DMS 273 treated with DMSO at 0.1 percent for 48 hours (cell line): ENCODE results near the gene DLGAP1.

Source experiments
- DNase-seq: peaks from one replicate; lab custom pipeline; 2025; lab: John Stamatoyannopoulos, UW

Gene DLGAP1

DNA sequence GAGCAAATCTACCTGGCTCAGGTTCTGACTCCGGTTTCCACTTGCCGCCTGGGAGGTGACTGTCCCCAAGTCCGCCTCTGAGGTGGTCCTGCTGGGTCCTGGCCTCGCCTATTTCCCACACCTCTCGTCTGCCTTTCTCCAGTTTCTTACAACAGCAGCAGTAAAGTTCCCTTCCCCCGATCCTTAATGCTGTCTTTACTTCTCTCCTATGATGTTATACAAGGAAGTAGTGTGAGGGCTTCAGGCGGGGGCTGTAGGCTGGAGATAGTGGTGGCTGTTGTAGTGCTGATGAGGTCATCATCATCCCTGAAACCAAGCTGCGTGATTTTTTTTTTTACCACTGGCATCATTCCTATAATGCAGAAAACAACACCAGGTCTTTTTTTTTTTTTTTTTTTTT, 986.3 kb downstream of the DLGAP1 start:
- no peak for DNase-seq

DNA sequence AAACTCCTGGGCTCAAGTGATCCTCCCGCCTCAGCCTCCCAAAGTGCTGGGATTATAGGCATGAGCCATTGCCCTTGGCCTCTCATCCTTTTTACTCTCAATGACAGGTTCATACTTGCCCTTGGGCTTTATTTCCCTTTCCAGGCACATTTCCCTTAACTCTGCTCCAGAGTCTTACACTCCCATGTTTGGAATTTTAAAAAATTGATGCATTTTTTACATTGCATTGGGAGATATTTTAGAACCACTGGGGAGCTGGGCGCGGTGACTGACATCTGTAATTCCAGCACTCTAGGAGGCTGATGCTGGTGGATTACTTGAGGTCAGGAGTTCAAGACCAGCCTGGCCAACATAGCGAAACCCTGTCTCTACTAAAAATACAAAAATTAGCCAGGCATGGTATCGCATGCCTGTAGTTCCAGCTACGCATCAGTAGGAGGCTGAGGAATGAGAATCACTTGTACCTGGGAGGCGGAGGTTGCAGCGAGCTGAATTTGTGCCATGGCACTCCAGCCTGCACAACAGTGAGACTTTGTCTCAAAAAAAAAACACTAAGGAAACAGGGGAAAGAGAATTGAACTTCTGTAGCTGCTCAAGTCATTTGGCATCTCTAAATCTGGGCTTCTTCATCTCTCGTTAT, 986.9 kb downstream of the DLGAP1 start:
- DNase-seq = no peak

DNA sequence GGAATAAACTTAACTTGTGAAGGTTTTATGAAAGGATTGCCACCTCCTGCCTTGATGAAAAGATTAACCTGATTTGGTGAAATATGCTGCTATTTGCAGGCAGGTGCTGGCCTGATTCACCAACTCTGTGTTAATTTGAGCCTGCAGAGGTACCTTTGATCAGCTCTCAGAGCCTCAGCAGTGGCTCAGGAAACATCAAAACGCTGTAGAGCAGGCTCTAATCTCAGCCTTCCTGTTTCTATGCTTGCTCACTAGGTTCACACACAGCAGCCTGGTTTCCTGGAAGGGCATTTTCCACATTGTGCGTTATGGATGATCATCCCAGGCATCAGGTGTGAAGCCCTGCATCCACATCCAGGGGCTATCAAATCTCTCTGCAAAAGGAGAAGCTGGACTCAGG, 988.2 kb downstream of the DLGAP1 start:
- DNase-seq = no peak

DNA sequence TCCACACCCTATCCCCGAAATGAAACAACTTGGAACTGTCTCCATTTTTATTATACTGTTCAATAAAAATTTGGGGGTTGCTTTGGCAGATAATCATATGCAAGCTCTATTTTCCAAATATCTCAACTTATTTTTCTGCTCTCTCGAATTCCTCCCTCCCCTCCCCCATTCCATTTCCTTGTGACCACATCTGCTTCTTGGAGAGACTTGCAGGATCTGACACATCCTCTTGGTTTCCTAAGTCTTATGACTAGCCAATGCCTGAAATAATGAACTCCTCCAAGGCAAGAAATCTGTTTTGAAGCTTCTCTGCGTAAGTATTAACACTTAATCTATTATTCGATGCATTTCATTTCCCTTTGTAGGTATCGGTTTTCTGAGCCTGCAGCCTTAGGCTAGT, 989.1 kb downstream of the DLGAP1 start:
- no peak for DNase-seq

DNA sequence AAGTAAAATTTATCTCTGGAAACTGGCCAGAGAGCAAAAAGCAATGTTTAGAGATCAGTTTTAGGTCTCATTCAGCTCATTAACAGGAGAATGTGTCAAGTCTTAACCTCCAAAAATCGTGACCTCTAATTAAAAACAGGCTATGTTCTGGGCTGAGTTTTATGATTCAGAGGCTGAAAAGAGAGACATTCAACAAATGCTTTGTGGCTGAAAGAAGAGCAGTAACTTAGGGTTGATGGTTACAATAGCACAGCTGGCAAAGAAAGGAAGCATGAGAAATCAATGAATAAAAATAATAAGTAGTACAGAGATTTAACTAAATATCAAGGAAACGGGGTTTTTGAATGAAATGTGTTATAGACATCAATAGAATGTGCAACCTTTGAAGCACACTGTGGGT, 992.1 kb downstream of the DLGAP1 start:
- DNase-seq = no peak

DNA sequence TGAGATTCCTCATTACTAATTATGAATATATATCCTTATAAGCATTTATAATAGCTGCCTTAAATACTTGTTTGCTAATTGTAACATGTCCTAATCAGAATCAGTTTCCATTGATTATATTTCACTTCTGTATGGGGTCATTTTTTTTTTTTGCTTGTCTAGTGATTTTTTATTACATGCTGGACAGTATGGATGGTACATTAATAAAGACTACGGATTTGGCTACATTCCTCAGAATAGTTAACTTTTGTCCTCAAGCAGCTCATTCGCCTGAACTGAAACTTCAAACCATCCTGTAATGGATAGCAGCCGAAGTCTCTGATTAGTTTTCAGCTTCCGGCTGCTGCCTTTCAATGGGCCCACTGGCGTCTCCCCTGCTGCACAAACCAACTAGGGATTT, 993.4 kb downstream of the DLGAP1 start:
- DNase-seq = no peak

DNA sequence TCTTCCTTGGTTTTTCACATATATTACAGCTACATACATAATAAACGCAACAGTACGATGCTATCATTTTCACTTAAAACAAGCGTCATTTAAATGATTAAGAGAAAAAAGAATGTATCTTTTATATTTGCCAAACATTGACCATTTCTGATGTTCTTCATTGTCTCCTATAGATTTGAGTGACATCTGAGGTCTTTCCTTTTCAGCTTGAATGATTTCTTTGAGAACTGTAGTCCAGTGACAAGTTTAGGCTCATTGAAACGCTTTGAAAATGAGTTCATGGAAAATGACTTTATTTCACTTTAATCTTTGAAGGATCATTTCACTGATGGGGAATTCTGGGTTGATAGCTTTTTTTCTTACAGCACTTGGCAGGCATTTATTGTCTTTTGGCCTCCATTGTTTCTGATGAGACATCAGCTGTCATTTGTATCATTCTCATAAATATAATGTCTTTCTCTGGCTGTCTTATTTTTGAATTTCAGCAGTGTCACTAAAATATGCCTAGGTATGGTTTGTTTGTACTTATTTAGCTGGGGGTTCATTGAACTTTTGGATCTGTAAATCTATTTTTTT, 994.2 kb downstream of the DLGAP1 start:
- no peak for DNase-seq

DNA sequence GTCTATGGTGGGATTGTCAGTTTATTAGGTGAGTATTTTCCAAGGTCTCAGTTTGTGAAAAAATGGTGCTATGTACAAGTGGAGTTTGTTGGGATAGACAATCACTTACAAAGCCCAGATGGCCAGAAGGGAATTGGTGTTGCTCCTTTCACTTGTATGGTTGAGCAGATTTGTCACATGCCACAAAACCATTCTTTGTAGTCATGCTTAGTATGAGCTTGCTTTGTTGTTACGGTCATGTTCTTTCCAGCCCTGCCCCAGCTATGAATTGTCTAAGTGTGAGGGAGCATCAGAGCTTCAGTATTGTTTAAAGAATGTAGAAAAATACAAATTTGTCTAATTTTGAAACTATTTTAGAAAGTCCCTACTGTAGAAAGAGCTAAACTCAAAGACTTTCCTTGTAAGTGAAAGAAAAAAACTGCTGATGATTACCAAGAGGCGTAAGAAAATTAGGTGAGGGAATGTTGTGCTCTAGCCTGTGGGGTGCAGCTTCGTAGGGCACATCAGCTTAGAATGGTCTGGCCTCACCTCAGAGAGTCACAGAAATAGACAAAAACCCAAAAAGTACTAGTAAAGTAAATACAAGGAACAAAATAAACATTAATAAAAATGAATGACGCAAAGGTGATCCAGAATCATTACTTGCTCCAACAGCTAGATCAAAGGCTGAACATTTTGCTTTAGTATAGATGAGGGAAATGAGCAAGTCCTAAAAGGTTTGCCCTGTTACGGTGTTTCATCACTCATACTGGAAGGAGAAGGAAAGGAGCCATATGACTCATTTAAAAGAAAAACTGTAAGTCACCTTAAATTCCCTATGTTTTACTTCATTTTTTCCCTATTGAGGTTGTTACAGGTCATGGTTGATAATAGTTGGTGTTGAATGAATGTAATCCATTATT, 995.9 kb downstream of the DLGAP1 start:
- no peak for DNase-seq

DNA sequence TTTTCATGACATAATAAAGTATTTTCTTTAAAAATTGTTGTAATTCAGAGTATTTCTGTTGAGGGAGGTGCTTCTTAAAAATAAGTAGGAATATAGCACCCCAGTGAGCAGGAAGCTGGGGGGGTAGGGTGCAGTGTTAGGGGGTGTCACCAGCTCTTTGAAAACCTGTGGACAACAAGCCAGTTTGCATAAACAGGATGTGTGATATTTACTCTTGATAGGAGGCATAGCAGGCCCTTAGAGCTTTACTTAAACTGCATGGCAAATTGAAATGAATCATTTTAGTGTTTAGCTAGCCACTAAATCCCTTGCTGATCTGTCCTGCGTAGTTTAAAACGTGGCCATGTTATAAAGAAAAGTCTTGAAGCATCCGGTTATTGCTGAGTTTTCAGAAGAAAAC, 996.7 kb downstream of the DLGAP1 start:
- DNase-seq = no peak

DNA sequence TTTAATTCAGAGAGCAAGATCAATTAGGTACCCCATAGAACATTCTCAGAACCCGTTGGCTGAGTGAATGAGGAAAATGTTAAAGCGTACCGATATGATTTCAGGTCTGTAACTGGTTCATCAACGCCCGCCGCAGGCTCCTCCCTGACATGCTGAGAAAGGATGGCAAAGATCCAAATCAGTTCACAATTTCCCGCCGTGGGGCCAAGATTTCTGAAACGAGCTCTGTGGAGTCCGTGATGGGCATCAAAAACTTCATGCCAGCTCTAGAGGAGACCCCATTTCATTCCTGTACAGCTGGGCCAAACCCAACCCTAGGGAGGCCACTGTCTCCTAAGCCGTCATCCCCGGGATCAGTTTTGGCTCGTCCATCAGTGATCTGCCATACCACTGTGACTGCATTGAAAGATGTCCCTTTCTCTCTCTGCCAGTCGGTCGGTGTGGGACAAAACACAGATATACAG, 997.8 kb downstream of the DLGAP1 start:
- no peak for DNase-seq

DNA sequence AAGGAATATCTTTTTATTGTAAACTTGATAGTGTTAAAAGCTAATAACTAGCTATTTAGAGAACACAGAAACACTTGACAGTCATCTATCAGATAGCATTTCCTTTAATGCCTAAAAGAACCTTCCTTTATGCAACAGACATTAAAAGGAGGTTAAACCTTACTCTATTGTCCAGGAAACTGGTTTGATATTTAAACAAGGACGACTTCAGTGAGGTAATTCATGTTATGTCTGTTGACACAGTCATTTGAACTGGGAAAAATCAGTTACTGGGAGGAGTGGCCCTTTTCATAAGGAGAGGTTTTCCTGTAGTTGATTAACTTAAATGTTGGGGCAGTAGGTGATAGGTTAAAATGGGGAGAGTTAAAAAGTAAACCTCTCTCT, 998.4 kb downstream of the DLGAP1 start:
- no peak for DNase-seq

DNA sequence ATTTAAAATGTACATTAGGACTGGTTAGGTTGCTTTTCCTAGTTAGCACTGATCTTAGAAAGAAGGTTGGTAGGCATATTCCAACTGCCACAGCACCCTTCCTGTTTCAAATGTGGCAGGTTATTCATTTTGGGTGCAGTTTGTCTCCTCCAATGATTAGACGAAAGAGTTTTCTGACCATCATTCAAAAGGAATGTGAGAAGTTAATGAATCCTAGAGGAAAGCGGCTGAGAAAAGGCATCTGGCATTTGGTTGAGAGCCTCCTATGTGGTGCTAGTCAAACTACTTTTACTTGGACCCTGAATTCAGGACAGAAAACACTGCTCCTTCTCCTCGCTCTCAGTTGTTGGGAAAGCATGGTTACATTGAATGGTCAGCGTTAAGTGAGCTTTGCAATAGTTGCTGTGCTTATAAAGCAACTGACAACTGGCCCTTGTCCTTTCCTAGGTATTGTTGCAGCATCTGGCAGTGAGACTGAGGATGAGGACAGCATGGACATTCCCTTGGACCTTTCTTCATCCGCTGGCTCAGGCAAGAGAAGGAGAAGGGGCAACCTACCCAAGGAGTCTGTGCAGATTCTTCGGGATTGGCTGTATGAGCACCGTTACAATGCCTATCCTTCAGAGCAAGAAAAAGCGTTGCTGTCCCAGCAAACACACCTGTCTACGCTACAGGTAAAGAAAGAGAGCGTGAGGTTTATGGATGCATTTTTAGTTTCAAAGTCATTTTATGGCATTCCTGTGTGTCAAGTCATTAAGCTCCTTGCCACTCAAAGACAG, 999.0 kb downstream of the DLGAP1 start:
- no peak for DNase-seq

DNA sequence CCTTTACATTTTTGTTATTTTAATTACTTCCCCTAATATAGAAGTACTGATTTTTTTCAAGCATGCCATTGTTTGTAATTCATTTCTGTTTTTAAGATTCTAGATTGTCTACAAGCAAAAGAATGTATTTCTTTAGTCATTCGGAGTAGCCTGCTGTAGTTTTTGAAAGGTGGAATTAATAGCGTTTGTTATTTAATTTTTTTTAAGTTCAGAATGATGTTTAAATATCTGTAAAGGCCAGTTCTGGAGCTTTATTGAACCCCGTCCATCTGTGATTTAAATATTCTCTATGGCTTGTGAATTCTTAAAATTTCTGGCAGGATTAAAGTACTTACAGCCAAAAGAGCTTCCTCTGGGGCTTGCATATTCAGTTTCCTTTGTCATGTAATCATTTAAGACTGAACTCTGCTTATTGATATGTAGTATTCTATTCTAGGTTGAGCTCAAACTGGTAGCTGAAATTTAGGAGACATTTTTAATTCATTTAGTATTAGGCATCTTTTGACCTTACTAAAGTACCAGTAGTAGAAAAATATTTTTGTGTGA, 999.9 kb downstream of the DLGAP1 start:
- DNase-seq = no peak

DNA sequence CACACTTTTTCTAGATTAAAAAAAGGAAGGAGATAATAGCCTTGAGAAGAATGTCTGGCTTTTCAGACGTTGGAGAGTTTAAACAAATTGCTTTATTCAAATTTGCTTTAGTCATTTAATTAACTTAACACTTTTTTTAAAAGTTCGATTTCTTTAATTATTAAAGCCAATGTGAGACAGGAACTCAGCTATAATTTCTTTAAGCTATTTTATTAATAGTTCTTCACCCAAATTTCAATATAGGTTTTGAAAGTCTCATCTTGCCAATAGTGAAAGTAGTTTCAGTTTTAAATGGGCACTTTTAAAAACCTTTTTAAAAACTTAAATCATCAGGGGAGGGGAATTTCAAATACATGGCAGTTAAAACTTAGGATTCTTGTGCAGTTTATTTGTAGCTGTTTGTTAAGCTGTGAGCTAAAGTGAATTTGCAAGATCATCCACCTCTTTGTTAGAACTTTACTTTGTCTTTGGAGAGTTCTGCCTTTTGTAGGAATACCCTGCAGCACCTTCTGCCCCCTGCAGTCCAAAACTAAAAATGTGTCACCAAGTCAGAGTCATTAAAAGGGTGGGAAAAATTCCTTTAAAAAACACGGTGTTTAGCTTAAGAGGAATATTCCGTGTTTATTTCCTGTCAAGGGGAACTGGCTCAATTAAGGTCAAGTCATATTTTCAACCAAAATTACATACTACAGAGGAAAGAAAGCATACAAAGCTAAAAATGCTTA, 1000.6 kb downstream of the DLGAP1 start:
- DNase-seq = peak; percentile 31

DNA sequence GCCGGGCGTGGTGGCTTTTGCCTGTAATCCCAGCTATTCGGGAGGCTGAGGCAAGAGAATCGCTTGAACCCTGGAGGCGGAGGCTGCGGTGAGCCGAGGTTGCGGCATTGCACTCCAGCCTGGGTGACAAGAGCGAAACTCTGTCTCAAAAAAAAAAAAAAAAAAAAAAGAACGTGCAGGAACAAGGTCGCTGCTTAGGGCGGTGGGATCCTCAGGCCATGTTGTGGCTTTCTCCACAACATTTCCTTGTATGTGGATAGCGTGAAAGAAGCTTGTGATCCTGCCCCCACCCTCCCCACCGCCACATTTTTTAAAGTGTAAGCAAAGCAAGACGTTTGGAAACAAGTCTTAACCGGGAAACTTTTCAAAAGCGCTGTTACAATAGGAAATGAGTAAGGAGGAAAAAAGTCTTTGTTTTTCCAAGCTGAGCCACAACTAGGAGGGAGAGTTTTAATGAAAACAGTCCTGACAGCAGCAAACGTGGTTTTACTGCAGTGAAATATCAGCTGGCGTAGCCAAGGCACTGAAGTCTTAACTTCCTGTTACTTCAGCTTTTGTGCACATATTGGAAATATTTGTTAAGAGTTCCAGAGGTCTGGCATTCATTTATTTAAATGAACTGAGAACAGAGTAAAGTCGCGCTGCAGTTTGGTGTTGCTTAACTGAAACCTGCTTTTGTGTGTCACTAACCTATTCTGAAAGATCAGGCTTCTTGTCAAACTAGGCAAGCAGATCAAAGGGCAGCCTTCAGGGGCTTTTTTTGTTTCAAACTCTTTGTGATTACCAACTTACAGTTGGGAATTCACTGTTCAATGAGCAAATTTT, 1001.4 kb downstream of the DLGAP1 start:
- no peak for DNase-seq

DNA sequence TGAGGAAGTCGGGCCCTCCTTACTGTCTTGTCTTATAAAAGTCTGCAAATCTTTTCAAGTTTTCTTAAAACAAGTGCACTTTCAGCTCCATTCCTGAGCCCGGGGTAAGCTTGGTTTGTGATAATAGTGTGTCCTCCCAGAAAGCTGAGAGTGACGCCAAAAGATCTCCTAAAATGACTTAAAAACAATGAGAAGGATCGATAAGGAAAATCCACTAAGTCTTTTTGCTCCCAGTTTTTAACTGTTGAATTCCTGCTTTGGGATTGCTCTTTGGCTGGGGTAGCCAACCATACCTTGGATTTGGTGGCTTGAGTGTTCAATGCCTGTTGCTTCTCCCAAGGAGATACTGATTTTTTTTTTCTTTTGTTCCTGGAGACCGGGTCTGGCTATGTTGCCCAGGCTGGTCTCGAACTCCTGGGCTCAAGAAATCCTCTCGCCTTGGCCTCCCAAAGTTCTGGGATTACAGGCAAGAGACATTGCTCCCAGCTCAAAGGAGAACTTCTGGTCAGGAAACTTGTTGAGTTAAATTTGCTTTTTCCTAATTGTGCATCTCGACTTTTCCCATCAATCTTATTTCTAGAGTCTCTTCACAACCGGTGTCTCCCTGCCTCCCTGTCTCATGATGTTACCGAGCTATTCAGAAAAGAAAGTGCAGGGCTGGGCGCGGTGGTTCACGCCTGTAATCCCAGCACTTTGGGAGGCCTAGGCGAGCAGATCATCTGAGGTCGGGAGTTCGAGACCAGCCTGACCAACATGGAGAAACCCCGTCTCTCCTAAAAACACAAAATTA, 1002.2 kb downstream of the DLGAP1 start:
- no peak for DNase-seq

DNA sequence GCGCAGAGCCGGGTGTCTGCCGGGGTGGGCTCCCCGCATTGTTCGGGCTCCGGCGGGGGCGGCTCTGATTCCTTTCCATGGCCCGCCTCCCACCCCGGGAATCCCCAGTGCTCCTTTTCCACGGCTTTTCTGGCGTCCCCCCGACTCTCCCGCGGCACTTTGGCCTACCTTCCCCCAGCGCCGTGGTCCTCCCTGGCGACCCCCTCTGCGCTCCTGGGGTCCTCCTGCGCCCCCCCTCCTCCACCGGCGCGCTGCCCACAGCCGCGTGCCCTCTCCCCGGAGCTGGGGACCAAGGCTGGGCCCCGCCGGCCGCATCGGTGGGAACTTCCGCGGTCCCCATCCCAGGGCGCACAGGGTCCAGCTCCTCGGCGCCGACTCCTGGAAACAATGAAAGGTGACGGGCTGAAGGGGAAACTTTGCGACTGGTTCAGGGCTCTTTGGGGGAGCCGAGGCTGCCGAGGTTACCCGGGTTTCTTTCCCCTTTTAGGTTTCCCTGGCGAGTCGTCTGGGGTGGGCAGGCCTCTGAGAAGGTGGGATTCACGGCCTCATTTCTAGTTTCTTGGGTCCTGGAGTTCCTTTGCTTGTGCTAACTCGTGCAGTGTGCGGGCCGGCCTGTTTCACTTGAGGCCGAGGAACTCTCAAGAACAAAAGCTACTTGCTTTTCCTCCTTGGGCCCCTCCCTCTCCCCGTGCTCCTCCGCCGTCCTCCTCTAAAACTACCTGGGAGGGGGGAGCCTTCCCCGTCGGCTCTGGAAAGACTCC, 1002.9 kb downstream of the DLGAP1 start:
- DNase-seq = no peak

DNA sequence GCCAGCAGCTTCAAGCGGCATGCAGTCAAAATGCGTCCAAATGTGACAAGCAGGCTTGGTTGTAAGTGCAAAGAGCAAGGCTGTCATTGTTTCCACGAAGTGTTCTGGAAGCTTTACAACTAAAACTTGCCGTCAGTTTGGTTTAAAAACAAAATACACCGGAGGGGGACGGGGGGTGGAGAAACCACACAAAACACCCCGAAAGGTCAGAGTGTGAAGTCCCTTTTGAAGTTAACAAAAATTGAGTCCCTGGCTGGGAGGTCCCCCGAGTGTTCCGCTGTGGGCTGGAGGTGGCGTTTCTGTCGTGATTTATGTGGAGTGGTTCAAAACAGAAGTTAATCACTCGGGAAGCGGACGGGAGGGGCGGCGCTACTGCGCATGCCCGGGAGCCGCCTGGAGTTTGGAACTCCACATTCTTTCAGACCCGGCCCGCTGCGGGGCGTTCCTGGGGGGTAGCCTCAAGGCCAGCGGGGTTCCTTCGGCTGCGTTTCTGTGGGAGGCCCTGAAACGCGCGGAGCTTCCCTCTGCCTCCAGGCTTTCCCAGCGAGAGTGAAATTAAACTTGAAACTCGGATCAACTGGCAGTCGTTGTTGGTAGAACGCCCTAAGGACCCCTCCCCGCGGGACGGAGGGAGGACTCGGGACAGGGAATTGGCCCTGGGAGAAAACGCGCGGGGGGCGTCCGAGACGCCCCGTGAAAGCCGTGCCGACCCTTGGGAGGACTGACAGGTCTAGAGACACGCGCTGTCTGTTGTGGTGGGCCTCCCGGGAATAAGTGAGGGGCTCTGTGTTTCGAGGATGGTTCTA, 1003.7 kb downstream of the DLGAP1 start:
- DNase-seq = peak; percentile 62
